HG03039 (cell line): Measurements from ENCODE around the gene PTCD1.

Experiments used
- ATAC-seq: cut with Tn5 transposase; IDR thresholded peaks from one replicate; pipeline ENCODE4 v1.9.1; 2021; ENCODE audit warnings: mild to moderate bottlenecking, moderate library complexity; ENCODE audit not compliant: unreplicated experiment

PTCD1 gene

GRCh38 chr7:99409192-99409572 is 29.4 kb downstream of the PTCD1 start:
- ATAC-seq = no peak

DNA sequence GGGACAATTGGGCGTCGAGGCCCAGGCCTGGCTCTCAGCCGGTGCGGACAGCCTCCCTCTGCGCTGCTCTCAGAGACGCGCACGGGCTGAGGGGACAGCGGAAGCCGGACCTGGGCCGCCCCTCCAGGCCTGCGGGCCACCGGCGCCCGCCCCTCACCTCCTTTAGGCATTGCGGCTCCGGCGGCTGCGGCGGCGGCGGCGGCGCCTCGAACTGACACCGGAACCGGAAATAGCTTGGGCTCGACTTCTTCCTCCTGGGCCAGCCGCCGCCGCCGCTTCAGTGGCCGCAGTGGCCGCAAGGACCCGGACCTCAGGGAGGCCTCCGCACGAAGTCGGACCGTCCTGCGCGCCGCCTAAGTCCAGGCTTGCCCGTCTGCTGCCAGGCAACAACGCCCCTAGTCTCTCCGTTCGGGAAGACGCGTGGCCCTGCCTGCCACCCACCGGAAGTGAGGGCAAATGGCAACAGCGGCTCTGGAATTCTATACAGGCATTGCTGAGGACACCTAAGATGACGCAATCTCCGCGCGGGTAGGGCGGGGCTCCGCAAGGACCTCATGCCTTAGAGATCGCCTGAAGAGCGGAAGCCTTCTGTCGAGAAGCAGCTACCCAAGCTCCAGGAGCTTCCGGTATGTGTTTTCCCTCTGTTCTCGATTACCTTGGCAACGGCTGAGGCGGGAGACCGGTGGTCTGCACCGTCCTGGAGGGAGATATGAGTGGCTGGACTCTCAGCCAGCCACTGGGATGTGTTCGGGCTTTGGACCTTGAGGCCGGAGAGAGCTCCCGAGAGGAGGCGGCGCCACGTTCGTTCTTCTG is 30.0 kb downstream of the PTCD1 start, which contains the start of the genes BUD31 and PDAP1:
Gene BUD31, plus strand, starts transcription at position 591 of the 813 bp plus-strand sequence. CDS start 2,124 bp downstream, outside the sequence.
Gene PDAP1, minus strand, starts transcription at position 219 of the 813 bp plus-strand sequence. Its CDS starts 49 bp downstream, at position 170.
- ATAC-seq = peak; percentile 82

DNA sequence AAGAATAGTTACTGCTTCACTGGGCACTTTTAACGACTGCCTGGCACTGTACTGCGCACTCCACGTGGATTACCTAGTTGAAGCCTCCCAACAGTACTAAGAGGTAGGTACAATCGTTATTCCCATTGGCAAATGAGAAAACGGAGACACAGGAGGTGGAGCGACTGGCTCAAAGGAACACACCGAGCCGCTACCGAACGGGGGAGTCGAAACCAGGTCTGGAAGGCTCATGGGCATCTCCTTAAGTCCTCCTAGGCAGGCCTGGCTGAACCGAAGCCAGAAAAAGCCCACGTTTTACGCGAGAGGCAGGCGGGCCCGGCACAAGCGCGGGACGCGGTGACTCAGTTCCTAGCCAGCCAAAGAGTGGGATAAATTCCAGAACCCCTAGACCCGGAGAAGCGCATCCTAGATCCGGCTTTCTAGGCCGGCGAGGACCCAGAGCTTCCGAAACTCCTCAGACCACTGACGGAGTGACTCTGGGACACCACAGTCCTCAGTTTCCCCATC is 30.7 kb downstream of the PTCD1 start:
- peak; percentile 1 for ATAC-seq

GRCh38 chr7:99406557-99406956 is 32.0 kb downstream of the PTCD1 start:
- ATAC-seq = no peak

DNA sequence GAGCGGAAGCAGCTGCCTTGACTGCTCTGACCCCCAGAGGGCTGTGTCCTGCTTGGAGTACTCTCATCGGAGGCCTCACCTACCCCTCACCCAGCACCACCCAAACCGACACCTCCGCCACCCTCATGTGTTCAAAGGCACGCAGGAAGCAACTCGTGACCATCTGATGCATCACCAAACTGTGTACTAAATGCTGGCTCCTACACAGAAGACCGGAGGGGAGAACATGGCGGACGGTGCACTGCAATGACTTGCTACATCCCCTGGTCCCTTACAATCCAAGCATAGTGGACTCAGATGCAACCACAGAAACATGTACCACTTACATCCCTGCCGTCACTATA is 33.6 kb downstream of the PTCD1 start:
- ATAC-seq = no peak

DNA sequence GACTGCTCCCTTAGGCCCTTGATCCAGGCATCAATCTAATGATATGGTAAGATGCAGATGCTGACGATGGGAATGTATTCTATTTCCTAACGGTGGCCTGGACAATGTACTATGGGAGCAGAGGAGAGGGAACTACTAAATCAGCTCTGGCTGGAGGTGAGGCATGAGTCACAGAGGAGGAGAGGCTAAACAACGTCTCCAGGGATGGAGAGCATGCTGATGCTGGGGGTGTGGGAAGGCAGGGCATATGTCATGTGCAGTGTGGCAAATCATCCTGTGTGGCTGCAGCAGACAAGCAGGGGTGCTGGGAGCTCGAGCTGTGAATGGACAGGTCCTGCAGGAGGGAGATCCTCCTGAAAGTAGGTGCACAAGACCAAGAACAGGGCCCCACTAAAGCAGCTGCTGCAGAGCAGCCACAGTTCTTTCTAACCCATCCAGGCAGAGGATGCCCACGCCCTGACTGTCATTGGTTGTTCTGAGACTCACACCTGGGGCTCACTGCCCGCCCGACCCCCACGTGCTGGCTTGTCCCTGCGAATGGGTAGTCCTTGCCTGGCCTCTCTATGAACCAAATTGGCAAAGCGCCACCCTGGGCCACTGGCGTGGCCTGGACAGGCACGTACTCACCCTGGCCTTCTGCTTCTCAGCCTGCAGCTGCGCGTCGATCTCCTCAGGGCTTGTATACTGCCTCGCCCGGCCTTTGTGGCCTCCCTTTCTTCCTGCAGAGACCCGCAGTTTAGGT is 34.2 kb downstream of the PTCD1 start:
- no peak for ATAC-seq

GRCh38 chr7:99403764-99404163 is 34.8 kb downstream of the PTCD1 start:
- ATAC-seq = no peak

DNA sequence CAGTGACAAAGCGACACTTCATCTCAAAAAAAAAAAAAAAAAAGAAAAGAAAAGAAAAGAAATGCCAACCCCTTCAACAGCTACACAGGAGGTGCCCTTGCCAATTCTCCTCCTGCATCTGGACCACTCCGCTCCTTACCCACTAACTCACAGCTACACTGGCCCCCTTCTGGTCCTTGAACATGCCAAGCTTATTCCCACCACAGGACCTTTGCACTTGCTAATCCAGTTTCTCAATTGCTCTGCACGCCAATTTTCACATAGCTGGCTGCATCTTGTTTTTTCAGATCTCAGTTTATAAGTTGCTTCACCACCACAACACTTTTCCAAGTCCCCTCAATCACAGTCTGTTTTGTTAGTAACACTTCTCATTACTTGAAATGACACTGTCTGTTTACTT is 35.7 kb downstream of the PTCD1 start:
- no peak for ATAC-seq

- ATAC-seq = no peak
Observed at GRCh38 chr7:99399597-99399996, 39.0 kb downstream of the PTCD1 start.

GRCh38 chr7:99398891-99399445 is 39.6 kb downstream of the PTCD1 start:
- no peak for ATAC-seq

DNA sequence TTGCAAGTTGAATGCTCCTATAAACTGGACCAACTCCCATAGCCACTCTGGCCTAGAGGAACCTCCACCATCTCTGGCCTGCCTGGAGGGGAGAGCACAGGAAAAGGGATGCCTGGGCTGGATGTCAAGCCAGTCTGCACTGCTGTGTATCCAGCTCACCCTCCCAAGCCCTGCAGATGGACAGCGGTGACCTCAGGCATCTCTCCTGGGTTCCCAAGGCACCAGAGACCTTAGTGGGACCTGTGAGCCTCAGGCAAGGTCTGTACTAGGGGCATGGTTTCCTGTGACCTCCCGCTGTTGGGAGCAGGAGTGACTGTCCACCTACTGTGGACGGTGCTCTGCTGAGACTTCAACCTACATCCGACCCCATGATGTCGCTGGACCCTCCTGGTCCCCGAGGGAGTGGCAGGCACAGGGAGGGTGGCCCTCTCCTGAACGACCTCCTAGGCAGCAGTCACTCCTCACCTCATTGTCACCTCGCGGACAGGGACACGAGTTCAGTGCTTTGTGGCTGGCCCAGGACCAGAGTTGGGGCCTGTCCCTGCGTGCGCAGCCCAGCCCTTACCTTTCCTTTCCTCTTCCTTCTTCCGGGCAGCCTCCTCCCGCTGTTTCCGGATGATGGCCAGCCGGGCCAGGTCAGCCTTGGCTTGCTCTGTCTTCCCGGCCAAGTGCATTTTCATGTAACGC is 41.2 kb downstream of the PTCD1 start:
- ATAC-seq = no peak

DNA sequence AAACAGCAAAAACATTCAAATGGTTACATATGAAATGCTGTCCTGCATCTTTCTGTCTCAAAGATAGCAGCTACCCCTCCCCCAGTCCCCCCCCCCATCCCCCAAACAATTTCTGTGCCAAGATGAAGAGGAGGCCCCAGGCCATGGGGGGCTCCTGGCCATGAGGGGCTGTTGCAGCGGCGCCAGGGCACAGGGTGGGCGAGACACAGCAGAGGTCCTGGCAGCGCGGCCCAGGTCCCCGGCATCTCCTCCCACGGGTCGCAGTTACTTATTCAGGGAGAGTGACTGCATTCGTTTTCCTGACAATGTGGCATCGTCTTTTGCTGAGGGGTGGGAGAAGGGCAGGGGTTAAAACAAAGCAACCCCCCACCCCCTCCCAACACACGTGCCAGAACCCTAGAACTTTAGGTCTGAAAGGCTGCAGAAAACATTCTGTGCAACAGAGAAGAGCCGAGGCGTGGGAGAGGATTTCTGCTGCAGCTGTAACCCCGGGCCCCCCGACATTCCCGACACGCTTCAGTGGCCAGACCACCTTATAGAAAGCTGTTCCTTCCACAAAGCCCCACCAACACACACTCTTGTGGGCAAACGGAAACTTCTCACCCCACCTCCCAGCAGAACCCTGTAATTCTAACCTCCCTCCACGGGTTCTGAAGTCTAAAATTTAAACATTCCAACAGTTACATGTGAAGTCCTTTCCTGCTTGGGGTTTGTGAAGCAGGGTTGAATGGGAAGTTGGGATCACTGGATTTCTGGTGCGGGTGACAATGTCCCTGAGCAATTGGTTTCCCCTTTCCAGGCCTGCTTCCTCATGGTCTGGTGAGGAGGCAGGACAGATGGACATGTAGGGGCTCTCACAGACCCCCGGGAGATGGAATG is 41.9 kb downstream of the PTCD1 start:
- ATAC-seq = no peak

DNA sequence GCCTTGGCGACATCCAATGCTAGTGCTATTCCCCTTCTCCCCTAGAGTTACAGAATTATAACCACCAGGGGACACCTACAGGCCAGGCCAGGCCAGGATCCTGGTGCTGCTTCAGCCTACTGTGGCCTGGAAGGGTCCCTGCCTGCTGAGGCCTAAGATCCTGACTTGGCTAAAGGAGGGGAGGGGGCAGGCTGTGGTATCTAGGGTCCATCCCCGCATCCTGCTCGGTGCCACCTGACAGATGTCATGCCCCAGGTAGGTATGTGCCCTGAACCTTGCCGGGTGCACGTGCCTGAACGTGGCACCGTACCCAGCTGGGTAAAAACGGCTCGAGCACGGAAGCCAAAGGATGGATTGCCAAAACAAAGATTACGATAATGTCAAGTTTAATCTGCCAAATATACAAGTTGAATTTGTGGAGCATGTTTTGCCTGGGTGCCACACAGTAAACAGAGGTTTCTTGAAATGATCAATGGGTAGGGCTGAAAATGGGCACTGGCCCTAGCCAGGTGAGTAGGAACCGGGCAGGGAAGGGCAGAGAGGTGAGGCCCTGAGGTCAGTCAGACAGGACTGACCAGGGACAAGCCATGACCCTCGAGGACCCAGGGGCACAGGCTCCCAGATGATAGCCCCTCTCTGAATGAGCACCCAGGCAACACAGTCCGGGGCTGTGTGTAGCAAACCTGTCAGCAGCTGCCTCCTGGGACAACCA is 42.8 kb downstream of the PTCD1 start:
- ATAC-seq = no peak

DNA sequence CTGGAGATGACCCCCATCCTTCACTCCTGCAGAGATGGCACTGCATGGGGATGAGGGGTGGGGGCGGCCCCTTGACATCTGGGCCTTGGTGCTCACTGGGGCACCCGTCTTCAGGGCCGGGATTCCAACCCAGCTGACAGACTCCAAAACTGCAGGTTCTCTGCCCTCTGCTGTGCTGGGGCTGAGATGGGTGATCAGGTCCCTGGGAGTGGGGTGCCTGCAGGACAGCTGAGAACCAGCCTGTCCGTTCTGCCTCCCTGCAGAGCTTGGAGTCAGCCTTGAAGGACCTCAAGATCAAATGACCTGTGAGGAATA is 44.5 kb downstream of the PTCD1 start:
- no peak for ATAC-seq

GRCh38 chr7:99393355-99394187 is 45.0 kb downstream of the PTCD1 start:
- no peak for ATAC-seq

DNA sequence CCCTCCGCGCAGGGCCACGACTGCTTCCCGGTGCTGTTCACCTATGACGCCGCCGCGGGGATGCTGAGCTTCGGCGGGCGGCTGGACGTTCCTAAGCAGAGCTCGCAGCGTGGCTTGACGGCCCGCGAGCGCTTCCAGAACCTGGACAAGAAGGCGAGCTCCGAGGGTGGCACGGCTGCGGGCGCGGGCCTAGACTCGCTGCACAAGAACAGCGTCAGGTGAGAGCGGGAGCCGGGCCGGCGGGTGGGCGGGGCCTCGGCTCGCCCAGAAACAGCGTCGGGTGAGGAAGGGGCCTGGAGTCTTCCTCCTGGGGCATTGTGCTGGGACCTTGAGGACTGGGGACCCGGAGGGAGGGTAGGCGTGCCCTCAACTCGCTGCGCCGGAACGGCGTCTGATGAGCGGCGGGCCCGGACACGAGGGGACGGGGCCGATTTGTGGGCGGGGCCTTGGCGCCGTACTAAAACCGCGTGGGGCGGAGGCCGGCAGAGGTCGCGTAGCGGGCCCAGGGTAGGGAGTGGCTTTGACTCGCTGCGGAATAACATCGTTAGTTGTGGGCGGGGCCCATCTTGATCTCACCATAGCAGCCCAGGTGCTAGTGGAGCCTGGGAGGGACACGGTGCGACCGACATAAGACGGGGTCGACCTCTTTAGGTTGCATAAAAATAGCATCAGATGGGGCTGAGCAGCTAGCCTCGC is 45.8 kb downstream of the PTCD1 start:
- ATAC-seq = peak; percentile 51

GRCh38 chr7:99392046-99392445 is 46.6 kb downstream of the PTCD1 start:
- ATAC-seq = no peak

GRCh38 chr7:99390941-99391602 is 47.5 kb downstream of the PTCD1 start:
- ATAC-seq = no peak
